ENCODE data around the gene FMNL2.

Gene FMNL2

GRCh38 chr2:152330235-152330866 lies 4.6 kb upstream of the FMNL2 start (continued):
- TF ChIP-seq ISL1 (CRISPR knock-in tag; IDR thresholded peaks at IDR 0.05) (no peak), TOX (CRISPR knock-in tag; IDR thresholded peaks at IDR 0.05; ENCODE audit: borderline replicate concordance) (no peak), ARNTL (CRISPR knock-in tag; IDR thresholded peaks at IDR 0.05; ENCODE audit: borderline replicate concordance, low read depth) (no peak), SNAI2 (CRISPR knock-in tag; IDR thresholded peaks at IDR 0.05) (no peak), CSRNP3 (CRISPR knock-in tag; IDR thresholded peaks at IDR 0.05) (no peak), ZFP3 (CRISPR knock-in tag; IDR thresholded peaks at IDR 0.05) (no peak)

GRCh38 chr2:152334701-152335015 lies 316 bp upstream of the FMNL2 start:
- TF ChIP-seq ZFP3 (CRISPR knock-in tag; IDR thresholded peaks at IDR 0.05) (no peak), PPARA (CRISPR knock-in tag; IDR thresholded peaks at IDR 0.05; ENCODE audit: borderline replicate concordance) (no peak), ISL1 (CRISPR knock-in tag; IDR thresholded peaks at IDR 0.05) (no peak), ZNF70 (CRISPR knock-in tag; IDR thresholded peaks at IDR 0.05) (no peak), ESRRG (CRISPR knock-in tag; IDR thresholded peaks at IDR 0.05) (no peak), CSRNP3 (CRISPR knock-in tag; IDR thresholded peaks at IDR 0.05) (no peak)
- no peak for ATAC-seq

- ATAC-seq: peak; percentile 12
Measured at GRCh38 chr2:152335726-152336118, 748 bp downstream of the FMNL2 start.

GRCh38 chr2:152336119-152336853 lies 1.3 kb downstream of the FMNL2 start:
- ATAC-seq: peak; percentile 69
- TF ChIP-seq ARNTL (CRISPR knock-in tag; IDR thresholded peaks at IDR 0.05; ENCODE audit: borderline replicate concordance, low read depth) (no peak), POU6F1 (CRISPR knock-in tag; IDR thresholded peaks at IDR 0.05; ENCODE audit: borderline replicate concordance, low read depth) (no peak), ZC3H10 (CRISPR knock-in tag; IDR thresholded peaks at IDR 0.05) (no peak), RARB (CRISPR knock-in tag; IDR thresholded peaks at IDR 0.05) (no peak), OSR1 (CRISPR knock-in tag; IDR thresholded peaks at IDR 0.05) (no peak), TCF4 (CRISPR knock-in tag; IDR thresholded peaks at IDR 0.05; ENCODE audit: borderline replicate concordance) (no peak), ESRRG (CRISPR knock-in tag; IDR thresholded peaks at IDR 0.05) (no peak), PATZ1 (CRISPR knock-in tag; IDR thresholded peaks at IDR 0.05; ENCODE audit: borderline replicate concordance) (no peak), TOX (CRISPR knock-in tag; IDR thresholded peaks at IDR 0.05; ENCODE audit: borderline replicate concordance) (no peak), CREB5 (CRISPR knock-in tag; IDR thresholded peaks at IDR 0.05; ENCODE audit: low read depth) (no peak), ZNF8 (CRISPR knock-in tag; IDR thresholded peaks at IDR 0.05) (no peak), BACH2 (CRISPR knock-in tag; IDR thresholded peaks at IDR 0.05; ENCODE audit: borderline replicate concordance) (no peak), PPARA (CRISPR knock-in tag; IDR thresholded peaks at IDR 0.05; ENCODE audit: borderline replicate concordance) (no peak), ZFP3 (CRISPR knock-in tag; IDR thresholded peaks at IDR 0.05) (no peak), ZNF70 (CRISPR knock-in tag; IDR thresholded peaks at IDR 0.05) (no peak), ZFP30 (CRISPR knock-in tag; IDR thresholded peaks at IDR 0.05) (no peak), GLIS3 (CRISPR knock-in tag; IDR thresholded peaks at IDR 0.05) (no peak)

More at GRCh38 chr2:152335726-152336118, 748 bp downstream of the FMNL2 start:
- no peak for TF ChIP-seq CSDC2 (CRISPR knock-in tag; IDR thresholded peaks at IDR 0.05)
